SK-N-MC (cell line): Measurements from ENCODE around the gene RFX3.

ENCODE experiments used
- EZH2 ChIP-seq: fragments of 200-600 bp; sonication (generic); IDR thresholded peaks from one replicate; pipeline ENCODE4 v1.6.1; 2017; ENCODE audit warnings: antibody characterized with exemption
- FOXP2 ChIP-seq: optimal IDR thresholded peaks from 2 replicates; pipeline ENCODE3; 2011; ENCODE audit warnings: mild to moderate bottlenecking, moderate library complexity; ENCODE audit not compliant: insufficient read depth; ENCODE audit errors: extremely low read length, control extremely low read depth
- POLR2AphosphoS5 ChIP-seq: IDR thresholded peaks from 2 replicates; pipeline ENCODE4 v1.6.1; 2012; ENCODE audit warnings: mild to moderate bottlenecking, low read depth, low read length, borderline replicate concordance

GRCh38 chr9:3246241-3246640, 279.6 kb downstream of the RFX3 start:
- TF ChIP-seq POLR2AphosphoS5 = no peak
- no peak for TF ChIP-seq EZH2
- TF ChIP-seq FOXP2 = no peak
